ENCODE measurements around the gene ZBTB38. TPM values are rescaled to one million over a fixed set of nuclear protein-coding genes. Genes with fewer than 3 reads are reported as not detected.

The ZBTB38 gene
- total and polyA plus RNA-seq, 9 donors, result 14.5 to 27.7 (median 18.9) TPM

DNA sequence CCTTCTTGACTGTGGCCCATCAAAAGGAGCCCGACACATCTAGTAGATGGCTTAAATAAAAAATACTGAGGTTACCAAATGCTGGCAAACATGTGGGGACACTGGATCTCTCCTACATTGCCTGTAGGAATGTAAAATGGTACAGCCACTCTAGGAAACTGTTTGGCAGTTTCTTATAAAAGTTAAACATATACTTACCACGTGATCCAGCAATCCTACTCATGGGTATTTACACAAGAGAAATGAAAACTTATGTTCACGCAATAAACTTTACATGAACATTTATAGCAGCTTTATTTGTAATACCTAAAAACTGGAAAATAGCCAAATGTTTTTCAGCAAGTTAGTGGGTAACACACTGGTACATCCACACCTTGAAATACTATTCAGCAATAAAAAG lies 9.1 kb downstream of the ZBTB38 start:
- H3K4me1 ChIP-seq (ENCODE audit: control insufficient read depth, insufficient read depth, low read length), result no peaks in the 10 kb centered on the region
- no peaks in the 10 kb centered on the region for H3K9me3 ChIP-seq (replicated peaks; ENCODE audit: control insufficient read depth, low read depth, low read length)
- H3K36me3 ChIP-seq (ENCODE audit: control insufficient read depth, insufficient read depth, low read length), result no peaks in the 10 kb centered on the region
- H3K4me3 ChIP-seq (ENCODE audit: low read length), result no peak overlapping the region
- H3K27ac ChIP-seq (ENCODE audit: low read length), result no peak overlapping the region
- no peak for DNase-seq
- no CpG with 5 or more reads among the region's 3 CpGs for WGBS (ENCODE audit: insufficient coverage)
- no peaks in the 10 kb centered on the region for H3K27me3 ChIP-seq (ENCODE audit: control insufficient read depth, insufficient read depth, low read length)

DNA sequence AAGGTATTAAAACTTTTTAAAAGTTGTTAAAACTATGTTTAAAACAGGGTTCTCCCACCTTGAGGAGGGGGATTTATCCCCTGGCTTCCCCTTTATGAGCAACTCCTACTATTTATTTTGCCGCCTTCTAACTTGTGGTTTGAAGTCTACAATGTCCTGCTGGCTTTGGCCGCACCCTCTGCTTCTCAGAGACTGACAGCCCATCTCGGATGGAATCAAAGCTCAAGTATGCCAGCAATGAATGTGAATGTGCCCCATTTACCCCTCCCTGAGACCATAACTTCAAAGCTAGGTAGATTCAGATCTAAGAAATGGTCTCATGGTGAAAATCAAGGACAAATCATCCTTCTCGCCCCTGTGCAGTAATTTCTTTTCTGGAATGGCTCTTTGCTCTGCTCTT lies 10.3 kb downstream of the ZBTB38 start:
- no peak for DNase-seq
- no CpG with 5 or more reads among the region's 4 CpGs for WGBS (ENCODE audit: insufficient coverage)
- Histone ChIP-seq H3K27ac (ENCODE audit: low read length) (no peak overlapping the region), H3K4me3 (ENCODE audit: low read length) (no peak overlapping the region), H3K27me3 (ENCODE audit: control insufficient read depth, insufficient read depth, low read length) (no peaks in the 10 kb centered on the region), H3K4me1 (ENCODE audit: control insufficient read depth, insufficient read depth, low read length) (no peaks in the 10 kb centered on the region), H3K9me3 (replicated peaks; ENCODE audit: control insufficient read depth, low read depth, low read length) (no peaks in the 10 kb centered on the region), H3K36me3 (ENCODE audit: control insufficient read depth, insufficient read depth, low read length) (no peaks in the 10 kb centered on the region)

DNA sequence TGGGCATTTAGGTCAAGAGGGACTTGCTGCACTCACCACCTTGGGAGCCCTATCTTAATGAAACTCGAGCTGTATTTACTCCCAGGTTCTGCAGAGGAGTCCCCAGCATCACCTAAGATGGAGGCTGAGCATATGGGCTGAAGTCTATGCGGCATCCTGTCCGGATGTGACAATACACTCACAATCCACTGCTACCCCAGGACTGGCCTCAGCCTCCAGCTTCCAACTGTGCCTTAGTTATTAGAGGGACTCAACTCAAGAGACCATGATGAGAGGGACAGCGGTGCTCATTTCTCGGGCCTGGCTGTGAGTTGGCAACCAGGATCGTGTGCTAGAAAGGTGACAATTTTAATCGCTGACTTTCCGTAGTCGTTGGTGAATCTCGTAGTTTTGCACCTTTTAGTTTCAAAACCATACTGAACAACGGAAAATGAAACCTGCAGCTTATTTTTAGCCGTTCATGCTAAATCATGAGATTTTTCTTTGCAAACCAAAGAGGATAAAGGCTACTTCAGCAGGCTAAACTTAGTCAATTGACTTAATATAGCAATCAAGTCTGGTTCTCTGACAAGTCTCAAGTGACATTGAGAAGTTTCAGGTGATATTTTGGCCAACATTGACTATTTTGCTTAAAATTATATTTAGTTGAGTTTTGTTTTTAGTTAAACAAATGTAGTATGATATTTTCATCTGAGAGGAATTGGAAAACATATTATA lies 11.1 kb downstream of the ZBTB38 start:
- Histone ChIP-seq H3K4me1 (ENCODE audit: control insufficient read depth, insufficient read depth, low read length) (no peaks in the 10 kb centered on the region), H3K36me3 (ENCODE audit: control insufficient read depth, insufficient read depth, low read length) (no peaks in the 10 kb centered on the region), H3K27me3 (ENCODE audit: control insufficient read depth, insufficient read depth, low read length) (no peaks in the 10 kb centered on the region), H3K4me3 (ENCODE audit: low read length) (no peak overlapping the region), H3K9me3 (replicated peaks; ENCODE audit: control insufficient read depth, low read depth, low read length) (no peaks in the 10 kb centered on the region), H3K27ac (ENCODE audit: low read length) (no peak overlapping the region)
- WGBS (ENCODE audit: insufficient coverage), result 92% methylated on average over 10 of the region's 12 CpGs
- no peak for DNase-seq

DNA sequence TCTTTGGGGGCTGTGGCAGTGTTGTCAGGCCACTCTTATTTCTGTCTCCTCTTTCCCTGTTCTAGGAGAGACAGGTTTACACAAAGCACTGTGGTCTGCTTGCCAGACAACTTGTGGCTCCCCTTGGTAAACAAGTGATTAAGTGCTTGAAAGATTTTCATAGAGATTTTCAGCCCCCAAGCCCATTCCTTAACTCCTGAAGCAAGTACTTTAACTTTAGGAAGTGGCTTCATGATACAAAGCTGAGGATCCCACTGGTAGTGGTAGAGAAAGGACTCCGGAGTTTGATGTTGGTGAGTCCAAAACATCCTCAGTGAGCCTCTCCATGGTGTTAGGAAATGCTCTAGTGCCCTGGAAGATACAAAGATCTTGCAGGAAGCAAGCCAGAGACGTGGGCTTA lies 12.0 kb downstream of the ZBTB38 start:
- no peaks in the 10 kb centered on the region for H3K9me3 ChIP-seq (replicated peaks; ENCODE audit: control insufficient read depth, low read depth, low read length)
- H3K36me3 ChIP-seq (ENCODE audit: control insufficient read depth, insufficient read depth, low read length), result no peaks in the 10 kb centered on the region
- H3K27me3 ChIP-seq (ENCODE audit: control insufficient read depth, insufficient read depth, low read length), result no peaks in the 10 kb centered on the region
- WGBS (ENCODE audit: insufficient coverage), result 86% methylated on average over 1 of the region's 2 CpGs
- no peak for DNase-seq
- H3K4me1 ChIP-seq (ENCODE audit: control insufficient read depth, insufficient read depth, low read length), result peaks cover under 1% of the 10 kb centered on the region
- no peak overlapping the region for H3K27ac ChIP-seq (ENCODE audit: low read length)
- no peak overlapping the region for H3K4me3 ChIP-seq (ENCODE audit: low read length)

DNA sequence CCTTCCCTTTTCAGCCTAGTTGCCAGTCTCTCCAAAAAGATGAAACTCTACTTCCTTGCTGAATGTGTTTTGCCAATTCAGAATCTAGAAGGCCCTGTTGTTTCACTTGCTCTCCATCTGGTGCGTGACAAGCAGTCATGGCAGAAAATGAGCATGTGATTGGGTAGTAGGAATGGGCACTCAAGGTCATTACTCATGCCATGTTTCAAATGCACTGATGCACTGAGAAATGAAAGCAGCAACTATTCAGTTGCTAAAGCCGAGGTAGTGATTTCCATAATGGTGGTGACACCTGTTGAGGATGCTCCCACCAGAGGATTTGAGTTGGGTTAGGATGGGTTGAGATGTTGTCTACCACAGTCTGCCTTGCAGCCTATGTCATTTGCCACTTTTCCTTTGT lies 12.7 kb downstream of the ZBTB38 start:
- H3K4me1 ChIP-seq (ENCODE audit: control insufficient read depth, insufficient read depth, low read length), result peaks cover 2% of the 10 kb centered on the region
- no peak for DNase-seq
- 100% methylated on average over 1 of the region's 2 CpGs for WGBS (ENCODE audit: insufficient coverage)
- H3K36me3 ChIP-seq (ENCODE audit: control insufficient read depth, insufficient read depth, low read length), result no peaks in the 10 kb centered on the region
- no peaks in the 10 kb centered on the region for H3K9me3 ChIP-seq (replicated peaks; ENCODE audit: control insufficient read depth, low read depth, low read length)
- no peak overlapping the region for H3K27ac ChIP-seq (ENCODE audit: low read length)
- H3K27me3 ChIP-seq (ENCODE audit: control insufficient read depth, insufficient read depth, low read length), result no peaks in the 10 kb centered on the region
- H3K4me3 ChIP-seq (ENCODE audit: low read length), result no peak overlapping the region

DNA sequence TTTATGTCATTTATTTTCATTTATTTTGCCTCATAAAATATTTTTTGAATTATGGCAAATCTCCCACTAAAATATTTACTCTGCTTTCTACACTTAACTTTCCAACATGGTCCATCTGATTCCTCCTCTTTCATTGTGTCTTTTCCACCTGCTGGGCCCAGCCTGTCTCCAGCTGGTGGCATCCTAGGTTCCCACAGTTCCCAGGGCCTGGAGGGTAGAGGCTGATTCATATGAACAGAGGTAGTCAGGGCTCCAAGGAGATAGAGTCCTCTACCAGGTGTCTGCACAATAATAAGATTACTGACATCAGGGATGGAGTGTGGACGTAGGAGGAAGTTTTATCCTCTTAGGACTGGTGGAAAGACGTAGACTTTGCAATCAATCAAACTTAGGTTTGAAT lies 14.3 kb downstream of the ZBTB38 start:
- no peaks in the 10 kb centered on the region for H3K36me3 ChIP-seq (ENCODE audit: control insufficient read depth, insufficient read depth, low read length)
- no peaks in the 10 kb centered on the region for H3K27me3 ChIP-seq (ENCODE audit: control insufficient read depth, insufficient read depth, low read length)
- H3K4me3 ChIP-seq (ENCODE audit: low read length), result no peak overlapping the region
- no peaks in the 10 kb centered on the region for H3K9me3 ChIP-seq (replicated peaks; ENCODE audit: control insufficient read depth, low read depth, low read length)
- DNase-seq, result no peak
- H3K27ac ChIP-seq (ENCODE audit: low read length), result no peak overlapping the region
- peaks cover 2% of the 10 kb centered on the region for H3K4me1 ChIP-seq (ENCODE audit: control insufficient read depth, insufficient read depth, low read length)
- WGBS (ENCODE audit: insufficient coverage), result no CpG with 5 or more reads among the region's 2 CpGs

DNA sequence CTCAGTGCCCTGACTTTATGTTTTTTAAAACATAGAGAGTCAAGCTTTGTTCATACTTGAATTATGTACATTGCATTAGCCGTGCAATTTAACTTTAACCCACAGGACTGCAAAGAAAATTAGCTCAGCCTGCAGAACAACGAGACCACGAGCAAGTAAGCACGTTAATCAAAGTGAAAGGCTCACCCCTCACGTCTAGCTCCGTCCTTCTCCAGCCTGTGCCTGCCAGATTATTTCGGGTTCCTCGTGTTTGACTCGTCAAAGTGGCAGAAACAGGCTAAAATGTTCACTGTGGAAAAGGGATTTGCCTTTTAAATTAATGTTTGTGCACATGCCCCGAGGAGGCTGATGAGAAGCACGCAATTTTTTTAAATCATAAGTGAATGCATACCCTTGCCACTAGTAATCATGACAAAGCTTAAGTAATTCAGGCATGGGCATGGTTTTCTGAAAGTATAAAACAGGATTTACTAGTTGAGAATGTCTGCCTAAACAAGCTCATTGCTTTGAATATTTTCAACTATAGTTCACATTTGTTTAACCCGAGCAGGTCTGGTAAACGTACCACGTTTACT lies 15.3 kb downstream of the ZBTB38 start:
- Histone ChIP-seq H3K4me3 (ENCODE audit: low read length) (no peak overlapping the region), H3K4me1 (ENCODE audit: control insufficient read depth, insufficient read depth, low read length) (peaks cover 2% of the 10 kb centered on the region), H3K36me3 (ENCODE audit: control insufficient read depth, insufficient read depth, low read length) (no peaks in the 10 kb centered on the region), H3K9me3 (replicated peaks; ENCODE audit: control insufficient read depth, low read depth, low read length) (no peaks in the 10 kb centered on the region), H3K27me3 (ENCODE audit: control insufficient read depth, insufficient read depth, low read length) (no peaks in the 10 kb centered on the region), H3K27ac (ENCODE audit: low read length) (no peak overlapping the region)
- WGBS (ENCODE audit: insufficient coverage), result 48% methylated on average over 7 of the region's 14 CpGs
- DNase-seq, result no peak

DNA sequence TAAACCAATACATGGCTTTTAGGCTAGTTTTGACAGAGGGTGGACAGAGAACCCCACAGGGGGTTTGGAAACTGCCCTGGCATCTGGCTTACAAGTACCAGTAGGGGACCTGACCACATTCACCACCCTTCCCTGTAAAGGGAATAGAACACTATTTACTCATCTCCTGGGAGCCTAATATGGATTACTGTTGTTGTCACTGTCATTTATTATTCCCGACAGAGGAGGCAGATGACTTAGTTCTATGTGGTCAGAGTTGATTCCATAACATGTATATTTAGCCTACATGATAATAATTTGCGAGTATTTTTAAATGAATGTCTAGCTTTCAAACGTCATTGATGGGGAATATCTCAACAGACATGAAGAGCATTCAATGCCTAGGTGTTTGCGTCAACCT lies 15.9 kb downstream of the ZBTB38 start:
- Histone ChIP-seq H3K4me3 (ENCODE audit: low read length) (no peak overlapping the region), H3K27ac (ENCODE audit: low read length) (no peak overlapping the region), H3K27me3 (ENCODE audit: control insufficient read depth, insufficient read depth, low read length) (no peaks in the 10 kb centered on the region), H3K4me1 (ENCODE audit: control insufficient read depth, insufficient read depth, low read length) (peaks cover 2% of the 10 kb centered on the region), H3K9me3 (replicated peaks; ENCODE audit: control insufficient read depth, low read depth, low read length) (no peaks in the 10 kb centered on the region), H3K36me3 (ENCODE audit: control insufficient read depth, insufficient read depth, low read length) (no peaks in the 10 kb centered on the region)
- DNase-seq, result no peak
- no CpG with 5 or more reads among the region's 4 CpGs for WGBS (ENCODE audit: insufficient coverage)

DNA sequence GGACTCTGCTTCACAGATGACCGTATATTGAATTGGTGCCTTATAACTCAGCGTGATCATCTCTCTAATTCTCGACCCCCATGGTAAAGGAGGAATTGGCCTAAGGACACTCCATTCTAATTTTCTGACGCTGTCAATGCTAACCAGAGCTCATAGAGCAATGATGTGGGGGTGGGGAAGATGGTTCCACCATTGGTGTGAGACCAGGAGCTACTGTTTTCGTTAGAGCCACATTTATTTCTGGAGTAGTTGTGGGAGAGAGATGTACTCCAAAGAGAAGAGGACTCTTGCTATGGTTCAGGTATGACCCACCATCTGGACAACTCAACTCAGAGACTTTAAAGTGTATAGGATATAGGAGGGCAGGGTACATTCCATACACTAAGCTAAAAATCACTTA lies 16.3 kb downstream of the ZBTB38 start:
- Histone ChIP-seq H3K27ac (ENCODE audit: low read length) (no peak overlapping the region), H3K4me1 (ENCODE audit: control insufficient read depth, insufficient read depth, low read length) (peaks cover 2% of the 10 kb centered on the region), H3K4me3 (ENCODE audit: low read length) (no peak overlapping the region), H3K27me3 (ENCODE audit: control insufficient read depth, insufficient read depth, low read length) (no peaks in the 10 kb centered on the region), H3K9me3 (replicated peaks; ENCODE audit: control insufficient read depth, low read depth, low read length) (no peaks in the 10 kb centered on the region), H3K36me3 (ENCODE audit: control insufficient read depth, insufficient read depth, low read length) (no peaks in the 10 kb centered on the region)
- no CpG with 5 or more reads among the region's 5 CpGs for WGBS (ENCODE audit: insufficient coverage)
- DNase-seq, result no peak

DNA sequence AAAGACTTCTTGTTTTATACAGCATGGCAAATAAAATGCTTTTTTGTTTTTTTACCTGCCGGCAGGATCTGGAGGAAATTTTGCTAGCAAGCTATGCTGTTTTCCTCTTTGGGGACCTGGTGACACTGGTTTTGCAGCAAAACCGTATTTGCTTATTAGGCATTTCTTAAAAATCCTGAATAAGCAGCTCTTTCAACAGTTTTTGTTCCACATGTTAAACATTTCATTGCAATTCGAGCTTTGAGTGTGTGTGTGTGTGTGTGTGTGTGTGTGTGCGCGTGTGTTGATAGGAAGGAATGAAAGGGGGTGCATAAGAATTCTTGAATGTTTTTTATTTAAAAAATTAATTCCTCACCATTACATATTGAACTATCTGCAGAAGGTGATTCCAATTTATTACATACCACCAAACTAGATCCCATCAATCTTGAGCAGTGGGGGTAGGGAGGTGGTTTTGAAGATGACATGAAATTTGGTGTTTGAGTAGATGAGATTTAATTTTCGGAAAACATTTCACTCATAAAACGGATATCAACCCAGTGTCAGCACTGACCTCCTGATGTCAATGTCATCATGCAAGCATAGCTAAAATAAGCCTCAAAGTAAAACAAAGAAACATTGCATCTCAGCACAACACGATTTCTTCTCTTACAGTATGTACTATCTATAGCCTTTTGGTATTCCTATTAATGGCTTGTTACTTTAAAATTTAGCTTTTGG lies 17.3 kb downstream of the ZBTB38 start:
- H3K4me3 ChIP-seq (ENCODE audit: low read length), result no peak overlapping the region
- peak; percentile 65 for DNase-seq
- 14% methylated on average over 1 of the region's 8 CpGs for WGBS (ENCODE audit: insufficient coverage)

More for the DNA sequence above, 17.3 kb downstream of the ZBTB38 start:
- Histone ChIP-seq H3K27me3 (ENCODE audit: control insufficient read depth, insufficient read depth, low read length) (no peaks in the 10 kb centered on the region), H3K27ac (ENCODE audit: low read length) (no peak overlapping the region), H3K4me1 (ENCODE audit: control insufficient read depth, insufficient read depth, low read length) (peaks cover 2% of the 10 kb centered on the region), H3K9me3 (replicated peaks; ENCODE audit: control insufficient read depth, low read depth, low read length) (no peaks in the 10 kb centered on the region), H3K36me3 (ENCODE audit: control insufficient read depth, insufficient read depth, low read length) (no peaks in the 10 kb centered on the region)
